SH-SY5Y (cell line): Measurements from ENCODE around the gene DAG1.

Experiments used
- GATA2 ChIP-seq: IDR thresholded peaks from 2 replicates; pipeline ENCODE4 v1.6.1; 2011; ENCODE audit warnings: mild to moderate bottlenecking, low read depth, low read length
- GATA3 ChIP-seq: IDR thresholded peaks from 2 replicates; pipeline ENCODE4 v1.6.1; 2011; ENCODE audit warnings: low read depth, mild to moderate bottlenecking, low read length, moderate library complexity

DNA sequence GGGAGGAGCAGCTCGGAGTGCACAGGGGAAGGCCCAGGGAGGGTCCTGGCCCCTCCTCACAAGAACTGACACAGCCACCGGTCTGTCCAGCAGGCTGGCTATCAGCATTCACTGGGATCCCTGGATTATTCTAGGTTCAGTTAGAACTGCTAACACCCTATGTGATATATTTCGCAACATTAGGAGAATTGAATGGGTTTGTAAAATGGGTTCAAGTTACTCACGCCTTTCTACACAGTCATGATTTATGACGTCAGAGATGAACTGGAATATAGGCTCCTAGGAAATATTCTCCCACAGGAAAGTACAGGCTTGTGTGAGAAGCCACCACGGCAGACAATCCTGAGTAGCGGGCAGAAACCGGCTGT, 83.2 kb downstream of the DAG1 start:
- TF ChIP-seq GATA3 (no peak), GATA2 (no peak)
